HEK293 (cell line): ENCODE data around the gene TP73.

Source experiments
- CTCF ChIA-PET: fragments of 350-600 bp; formaldehyde crosslinking; extraction: SDS; loops from one replicate; lab custom pipeline; 2021; ENCODE audit warnings: antibody characterized with exemption; lab: Yijun Ruan, JAX
- POLR2A ChIA-PET: fragments of 300-600 bp; formaldehyde crosslinking; extraction: SDS; loops from one replicate; lab custom pipeline; 2020; ENCODE audit warnings: antibody characterized with exemption, inconsistent platforms; lab: Yijun Ruan, JAX
- H3K27ac ChIP-seq: fragments of 200-500 bp; sonication (Bioruptor generic); 2 replicates; pipeline ENCODE4 v1.5.1; 2014; ENCODE audit warnings: low read depth, low read length, control low read depth, inconsistent platforms; ENCODE audit errors: extremely low read depth
- H3K36me3 ChIP-seq, 2 experiments: fragments of 200-500 bp in 1 of 2; sonication (Bioruptor generic) in 1 of 2; 1 replicate in 1 of 2; 2 replicates in 1 of 2; pipeline ENCODE4 v1.5.1; 2014 to 2017; ENCODE audit warnings: inconsistent platforms in 2 of 2, low read length in 2 of 2; ENCODE audit not compliant: control insufficient read depth in 2 of 2, insufficient read depth in 1 of 2
- H3K4me1 ChIP-seq: fragments of 200-500 bp; sonication (Bioruptor generic); 2 replicates; pipeline ENCODE4 v1.5.1; 2014; ENCODE audit warnings: mild to moderate bottlenecking, low read length, inconsistent platforms; ENCODE audit not compliant: control insufficient read depth, insufficient read depth
- H3K4me3 ChIP-seq: 2 replicates; pipeline ENCODE4 v1.5.1; 2011; ENCODE audit warnings: low read depth, mild to moderate bottlenecking, control low read depth, low read length, moderate library complexity
- H3K9me3 ChIP-seq: fragments of 200-500 bp; sonication (Bioruptor generic); 2 replicates; pipeline ENCODE4 v1.5.1; 2014; ENCODE audit warnings: low read depth, low read length, inconsistent platforms; ENCODE audit not compliant: control insufficient read depth, insufficient read depth
- GLIS2 ChIP-seq: fragments of 450-650 bp; formaldehyde crosslinking; IDR thresholded peaks from 2 replicates; pipeline ENCODE4 v1.5.1; 2016; ENCODE audit warnings: missing biosample characterization, missing genetic modification characterization
- HOXA7 ChIP-seq: sonication (generic); formaldehyde crosslinking; IDR thresholded peaks from 2 replicates; pipeline ENCODE4 v1.8.1; 2022; ENCODE audit warnings: missing genetic modification reagents, borderline replicate concordance
- KLF1 ChIP-seq: fragments of 450-650 bp; formaldehyde crosslinking; IDR thresholded peaks from 2 replicates; pipeline ENCODE4 v1.5.1; 2016; ENCODE audit warnings: missing biosample characterization, missing genetic modification characterization
- KLF17 ChIP-seq: fragments of 450-650 bp; formaldehyde crosslinking; IDR thresholded peaks from 2 replicates; pipeline ENCODE4 v1.5.1; 2016; ENCODE audit warnings: missing biosample characterization, missing genetic modification characterization
- KLF9 ChIP-seq: fragments of 450-650 bp; formaldehyde crosslinking; IDR thresholded peaks from 2 replicates; pipeline ENCODE4 v1.5.1; 2016; ENCODE audit warnings: missing biosample characterization, missing genetic modification characterization, low read depth
- RBAK ChIP-seq: fragments of 450-650 bp; formaldehyde crosslinking; IDR thresholded peaks from 2 replicates; pipeline ENCODE4 v1.5.1; 2016; ENCODE audit warnings: missing biosample characterization, missing genetic modification characterization
- YY1 ChIP-seq: fragments of 450-650 bp; formaldehyde crosslinking; IDR thresholded peaks from 2 replicates; pipeline ENCODE4 v1.5.1; 2018; ENCODE audit warnings: missing biosample characterization, missing genetic modification characterization
- ZBTB7A ChIP-seq: fragments of 450-650 bp; formaldehyde crosslinking; IDR thresholded peaks from 2 replicates; pipeline ENCODE4 v1.5.1; 2016; ENCODE audit warnings: low read depth, missing biosample characterization, missing genetic modification characterization
- ZIC2 ChIP-seq: fragments of 450-650 bp; formaldehyde crosslinking; IDR thresholded peaks from 2 replicates; pipeline ENCODE4 v1.5.1; 2016; ENCODE audit warnings: missing biosample characterization, missing genetic modification characterization
- ZNF174 ChIP-seq: fragments of 450-650 bp; formaldehyde crosslinking; IDR thresholded peaks from 2 replicates; pipeline ENCODE4 v1.5.0; 2017; ENCODE audit warnings: missing biosample characterization, mild to moderate bottlenecking, missing genetic modification characterization
- ZNF366 ChIP-seq: fragments of 450-650 bp; formaldehyde crosslinking; conservative IDR thresholded peaks from 2 replicates; pipeline ENCODE4 v1.5.1; 2016; ENCODE audit warnings: missing biosample characterization, missing genetic modification characterization
- ZNF416 ChIP-seq: fragments of 450-650 bp; formaldehyde crosslinking; IDR thresholded peaks from 2 replicates; pipeline ENCODE4 v1.5.1; 2016; ENCODE audit warnings: missing biosample characterization, missing genetic modification characterization
- ZNF555 ChIP-seq: fragments of 450-650 bp; formaldehyde crosslinking; conservative IDR thresholded peaks from 2 replicates; pipeline ENCODE4 v1.5.1; 2017; ENCODE audit warnings: missing biosample characterization, mild to moderate bottlenecking, missing genetic modification characterization, inconsistent platforms
- ZNF561 ChIP-seq: fragments of 450-650 bp; IDR thresholded peaks from 2 replicates; pipeline ENCODE4 v1.5.1; 2018; ENCODE audit warnings: missing biosample characterization, missing genetic modification characterization, borderline replicate concordance
- ZNF660 ChIP-seq: fragments of 450-650 bp; IDR thresholded peaks from 2 replicates; pipeline ENCODE4 v1.5.1; 2018; ENCODE audit warnings: missing biosample characterization, mild to moderate bottlenecking, missing genetic modification characterization
- ZNF664 ChIP-seq: fragments of 450-650 bp; formaldehyde crosslinking; IDR thresholded peaks from 2 replicates; pipeline ENCODE4 v1.5.1; 2016; ENCODE audit warnings: missing biosample characterization, missing genetic modification characterization
- ZNF747 ChIP-seq: fragments of 450-650 bp; formaldehyde crosslinking; IDR thresholded peaks from 2 replicates; pipeline ENCODE4 v1.5.1; 2016; ENCODE audit warnings: missing biosample characterization, missing genetic modification characterization
- ZNF792 ChIP-seq: fragments of 450-650 bp; formaldehyde crosslinking; IDR thresholded peaks from 2 replicates; pipeline ENCODE4 v1.5.1; 2016; ENCODE audit warnings: missing biosample characterization, missing genetic modification characterization
- ZSCAN23 ChIP-seq: fragments of 450-650 bp; formaldehyde crosslinking; IDR thresholded peaks from 2 replicates; pipeline ENCODE4 v1.5.1; 2016; ENCODE audit warnings: missing biosample characterization, missing genetic modification characterization
- ZXDB ChIP-seq: fragments of 450-650 bp; formaldehyde crosslinking; IDR thresholded peaks from 2 replicates; pipeline ENCODE4 v1.5.1; 2016; ENCODE audit warnings: missing biosample characterization, missing genetic modification characterization
- TF ChIP-seq, protein P1 (sequence below): fragments of 450-650 bp; formaldehyde crosslinking; IDR thresholded peaks from 2 replicates; pipeline ENCODE4 v1.5.1; 2016; ENCODE audit warnings: missing biosample characterization, missing genetic modification characterization

Gene TP73

DNA sequence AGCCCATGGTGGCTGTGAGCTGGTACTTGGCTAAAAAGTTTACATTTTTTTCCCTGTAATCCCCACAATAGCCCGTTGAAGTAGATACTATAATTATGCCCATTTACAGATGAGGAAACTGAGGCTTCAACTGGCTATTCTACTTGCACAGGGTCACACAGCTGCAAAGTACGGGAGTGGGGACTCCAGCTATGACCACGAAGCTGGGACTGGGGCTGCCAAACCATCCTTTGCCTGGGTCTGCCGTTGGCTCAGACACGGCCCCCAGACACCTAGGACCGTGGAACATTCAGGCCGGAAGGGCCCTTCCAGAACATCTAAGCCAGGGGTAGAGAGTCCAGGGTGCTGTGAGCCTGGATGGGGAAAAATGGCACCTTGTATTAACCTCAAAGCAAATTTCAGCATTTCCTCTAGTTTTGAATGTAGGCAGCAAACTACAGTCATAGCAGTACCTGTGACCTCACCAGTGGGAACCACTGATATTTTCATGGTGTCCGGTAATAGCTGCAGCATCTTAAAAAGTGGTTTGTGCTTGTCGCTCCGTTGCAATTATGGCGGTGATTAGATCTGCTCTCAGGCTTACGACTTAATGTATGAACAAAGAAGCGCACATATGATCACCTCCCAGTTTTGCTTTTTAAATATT, 4.3 kb downstream of the TP73 start:
- no peak overlapping the region for H3K4me3 ChIP-seq
- peaks cover 5% of the 10 kb centered on the region; the same call in 1 of the 2 replicates for H3K4me1 ChIP-seq
- CTCF ChIA-PET, result no interaction called here
- H3K36me3 ChIP-seq, result no peaks in the 10 kb centered on the region
- H3K9me3 ChIP-seq, result no peaks in the 10 kb centered on the region
- TF ChIP-seq ZXDB (tag by site-specific recombination) (no peak), ZIC2 (tag by site-specific recombination) (no peak), ZNF174 (tag by site-specific recombination) (no peak)
- POLR2A ChIA-PET, result no interaction called here
- no peak overlapping the region for H3K27ac ChIP-seq

GRCh38 chr1:3657096-3657475, 4.8 kb downstream of the TP73 start:
- Histone ChIP-seq H3K9me3 (no peaks in the 10 kb centered on the region), H3K36me3 (no peaks in the 10 kb centered on the region), H3K4me3 (no peak overlapping the region), H3K27ac (no peak overlapping the region), H3K4me1 (peaks cover 5% of the 10 kb centered on the region; the same call in 1 of the 2 replicates)
- POLR2A ChIA-PET, result no interaction called here
- TF ChIP-seq RBAK (tag by site-specific recombination), result no peak
- TF ChIP-seq HOXA7, result no peak
- no peak for TF ChIP-seq ZNF747 (tag by site-specific recombination)
- no peak for TF ChIP-seq YY1 (tag by site-specific recombination)
- no peak for TF ChIP-seq ZNF561 (tag by site-specific recombination)
- no peak for TF ChIP-seq KLF17 (tag by site-specific recombination)
- no peak for TF ChIP-seq KLF9 (tag by site-specific recombination)
- TF ChIP-seq, protein P1, sequence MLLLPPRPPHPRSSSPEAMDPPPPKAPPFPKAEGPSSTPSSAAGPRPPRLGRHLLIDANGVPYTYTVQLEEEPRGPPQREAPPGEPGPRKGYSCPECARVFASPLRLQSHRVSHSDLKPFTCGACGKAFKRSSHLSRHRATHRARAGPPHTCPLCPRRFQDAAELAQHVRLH (tag by site-specific recombination), result no peak
- no peak for TF ChIP-seq ZNF792 (tag by site-specific recombination)
- TF ChIP-seq ZSCAN23 (tag by site-specific recombination), result no peak
- TF ChIP-seq ZNF555 (tag by site-specific recombination), result no peak
- TF ChIP-seq ZNF416 (tag by site-specific recombination), result no peak
- no peak for TF ChIP-seq KLF1 (tag by site-specific recombination)
- TF ChIP-seq ZNF660, result no peak
- no peak for TF ChIP-seq ZNF366
- TF ChIP-seq ZNF664 (tag by site-specific recombination), result no peak
- CTCF ChIA-PET, result no interaction called here

GRCh38 chr1:3657578-3658230, 5.4 kb downstream of the TP73 start:
- Histone ChIP-seq H3K36me3 (no peaks in the 10 kb centered on the region), H3K4me3 (no peak overlapping the region), H3K27ac (no peak overlapping the region), H3K9me3 (no peaks in the 10 kb centered on the region), H3K4me1 (peaks cover 5% of the 10 kb centered on the region; the same call in 1 of the 2 replicates)
- POLR2A ChIA-PET, result no interaction called here
- TF ChIP-seq ZBTB7A (tag by site-specific recombination) (no peak), GLIS2 (0 out of 2 replicates have a peak, but pooled peaks have one; percentile 11), ZIC2 (tag by site-specific recombination) (0 out of 2 replicates have a peak, but pooled peaks have one; percentile 8)
- CTCF ChIA-PET, result interaction anchor here (0.6 kb wide), 1 partner anchor 1342 kb away, joined by 3 read pairs; no protein-coding TSS in a partner anchor
